HEK293 (cell line): ENCODE data around the gene MARF1.

ENCODE experiments used
- CTCF ChIP-seq: fragments of 450-650 bp; formaldehyde crosslinking; IDR thresholded peaks from 2 replicates; pipeline ENCODE4 v1.5.1; 2016; ENCODE audit warnings: missing biosample characterization, missing genetic modification characterization
- WT1 ChIP-seq: fragments of 450-650 bp; formaldehyde crosslinking; IDR thresholded peaks from 2 replicates; pipeline ENCODE4 v1.5.1; 2016; ENCODE audit warnings: missing biosample characterization, missing genetic modification characterization
- ZNF19 ChIP-seq: fragments of 450-650 bp; formaldehyde crosslinking; IDR thresholded peaks from 2 replicates; pipeline ENCODE4; 2016; ENCODE audit warnings: missing biosample characterization, missing genetic modification characterization, low read depth
- ZNF704 ChIP-seq: fragments of 450-650 bp; formaldehyde crosslinking; IDR thresholded peaks from 2 replicates; pipeline ENCODE4 v1.5.1; 2016; ENCODE audit warnings: missing biosample characterization, missing genetic modification characterization
- ZNF776 ChIP-seq: fragments of 450-650 bp; formaldehyde crosslinking; IDR thresholded peaks from 2 replicates; pipeline ENCODE4 v1.5.0; 2017; ENCODE audit warnings: missing biosample characterization, missing genetic modification characterization, borderline replicate concordance

DNA sequence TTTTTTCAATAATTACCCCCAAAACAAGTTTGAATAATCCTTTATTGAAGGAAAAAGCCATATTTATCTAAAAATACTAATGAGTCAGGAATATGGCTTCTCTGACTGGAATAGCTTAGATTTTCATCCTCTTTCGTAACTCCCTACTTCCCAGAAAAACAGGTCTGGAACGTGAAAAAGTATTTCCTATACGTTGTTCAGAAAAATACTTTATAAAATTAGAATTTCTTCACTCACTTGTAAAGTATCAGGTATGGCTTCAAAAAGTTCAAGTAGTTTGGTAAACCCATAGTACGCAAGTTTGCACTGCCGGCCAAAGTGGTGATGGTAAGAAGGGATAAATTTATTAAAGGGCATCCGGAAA lies 33.7 kb downstream of the MARF1 start:
- TF ChIP-seq ZNF704 (tag by site-specific recombination) (no peak), CTCF (no peak), ZNF19 (tag by site-specific recombination) (no peak), ZNF776 (tag by site-specific recombination) (no peak), WT1 (no peak)
